GM12864 (cell line): ENCODE results near the gene SRPRA.

Experiments used
- DNase-seq: peaks from one replicate; pipeline ENCODE4 v3.0.0-alpha.2; 2011; ENCODE audit warnings: low read depth
- H3K4me3 ChIP-seq: 2 replicates; pipeline ENCODE4 v1.5.1; 2011; ENCODE audit warnings: mild to moderate bottlenecking, low read depth, low read length, control low read depth
- CTCF ChIP-seq: IDR thresholded peaks from 2 replicates; pipeline ENCODE4 v1.5.1; 2011; ENCODE audit warnings: low read depth, mild to moderate bottlenecking, moderate library complexity, low read length, control low read depth, inconsistent platforms; ENCODE audit errors: missing control alignments

SRPRA gene

GRCh38 chr11:126232683-126233082, 36.0 kb downstream of the SRPRA start:
- TF ChIP-seq CTCF = no peak
- DNase-seq = no peak
- H3K4me3 ChIP-seq = no peak overlapping the region

- TF ChIP-seq CTCF = no peak
- H3K4me3 ChIP-seq = no peak overlapping the region
- DNase-seq = no peak
These were observed 36.8 kb downstream of the SRPRA start for GRCh38 chr11:126231725-126232459.

- no peak for DNase-seq
- H3K4me3 ChIP-seq = no peak overlapping the region
- no peak for TF ChIP-seq CTCF
These were observed 38.7 kb downstream of the SRPRA start for GRCh38 chr11:126229858-126230540.

- DNase-seq = no peak
- TF ChIP-seq CTCF = no peak
- H3K4me3 ChIP-seq = no peak overlapping the region
These were observed 42.2 kb downstream of the SRPRA start for GRCh38 chr11:126226334-126227084.

GRCh38 chr11:126225295-126225665, 43.4 kb downstream of the SRPRA start:
- no peak for TF ChIP-seq CTCF
- no peak for DNase-seq
- H3K4me3 ChIP-seq = no peak overlapping the region

GRCh38 chr11:126224647-126225294, 43.9 kb downstream of the SRPRA start:
- TF ChIP-seq CTCF = no peak
- no peak for DNase-seq
- no peak overlapping the region for H3K4me3 ChIP-seq
